ENCODE results near the gene BCLAF1.

GRCh38 chr6:136254851-136255466 is 34.7 kb downstream of the BCLAF1 start:
- TF ChIP-seq CTCF (IDR thresholded peaks at IDR 0.05) (no peak), POLR2A (IDR thresholded peaks at IDR 0.05) (no peak)
